Upper lobe of left lung (tissue), 6 donors: ENCODE data around the gene EXOC6B. TPM values are rescaled to one million over a fixed set of nuclear protein-coding genes. Genes with fewer than 3 reads are reported as not detected.
"Not testable (repeated sequence)": the region's sequence is repeated elsewhere in the genome, so short reads cannot be mapped to it uniquely, and the experiment has no call there.

ENCODE experiments used
- ATAC-seq, 2 donors: fragments of 200-7000 bp; cut with Tn5 transposase; one replicate each; pipeline ENCODE4 v1.9.1; 2022; ENCODE audit warnings: mild to moderate bottlenecking in 2 of 2, moderate library complexity in 2 of 2; ENCODE audit not compliant: low FRiP score in 2 of 2
- DNase-seq, 2 donors: peaks; one replicate each; pipeline ENCODE4 v3.0.0-alpha.2; 2019 to 2020
- H3K27ac ChIP-seq, 4 donors: fragments of 200-600 bp; sonication (generic); one replicate each; pipeline ENCODE4 v1.5.1; 2016 to 2019
- H3K27me3 ChIP-seq, 4 donors: fragments of 200-600 bp; sonication (generic); one replicate each; pipeline ENCODE4 v1.5.1; 2017 to 2019
- H3K36me3 ChIP-seq, 4 donors: fragments of 200-600 bp; sonication (generic); one replicate each; pipeline ENCODE4 v1.5.1; 2016 to 2019
- H3K4me1 ChIP-seq, 4 donors: fragments of 200-600 bp; sonication (generic); one replicate each; pipeline ENCODE4 v1.5.1; 2018 to 2019
- H3K4me3 ChIP-seq, 4 donors: fragments of 200-600 bp; sonication (generic); one replicate each; pipeline ENCODE4 v1.5.1; 2017 to 2019; ENCODE audit warnings: mild to moderate bottlenecking in 2 of 4, moderate library complexity in 1 of 4
- H3K9me3 ChIP-seq, 4 donors: fragments of 200-600 bp; sonication (generic); one replicate each; pipeline ENCODE4 v1.5.1; 2018 to 2019
- CTCF ChIP-seq, 6 experiments: fragments of 450-650 bp in 4 of 6; fragments of 200-600 bp in 2 of 6; sonication (generic) in 2 of 6; IDR thresholded peaks; one replicate each; pipeline ENCODE4 v1.5.1; 2016 to 2019; ENCODE audit warnings: antibody characterized with exemption in 6 of 6
- EP300 ChIP-seq, 4 donors: sonication (generic); formaldehyde crosslinking; IDR thresholded peaks; one replicate each; pipeline ENCODE4 v1.5.1; 2017; ENCODE audit warnings: antibody characterized with exemption in 4 of 4, control low read depth in 2 of 4
- POLR2A ChIP-seq, 4 donors: fragments of 450-650 bp; IDR thresholded peaks; one replicate each; pipeline ENCODE4 v1.5.1; 2016 to 2017; ENCODE audit warnings: antibody characterized with exemption in 4 of 4, mild to moderate bottlenecking in 2 of 4
- POLR2AphosphoS5 ChIP-seq, 2 donors: sonication (generic); formaldehyde crosslinking; IDR thresholded peaks; one replicate each; pipeline ENCODE4 v1.5.1; 2017; ENCODE audit warnings: antibody characterized with exemption in 2 of 2
- WGBS, 2 donors: methylation state at CpG; one replicate each; pipeline ENCODE4 v1.1.5; 2017 to 2018; 5-methylcytosine and 5-hydroxymethylcytosine counted together
- total RNA-seq, 6 donors: library from RNA; depleted of rRNA in 4 of 6; stranded (reverse); fragments of >200 nt in 4 of 6; gene quantifications; one replicate each; pipeline versions ENCODE4 v1.1.0 to v1.2.1, GENCODE V29; 2016 to 2021
- donor health status: DM: no; HTN: no; CAD: no; lungs with moderate emphysema.
- donor health status: DM: no; HTN: yes; CAD: no; lungs with severe emphysema.

The EXOC6B gene
- total RNA-seq, 6 donors from 2014 or later, result 11.0 to 56.6 (median 24.0) TPM

- no peak for DNase-seq
- Histone ChIP-seq H3K4me1 (peaks cover 0 to 5% (median 0%) of the 10 kb centered on the region in 4 donors), H3K9me3 (no peaks in the 10 kb centered on the region), H3K27ac (no peak overlapping the region), H3K4me3 (no peak overlapping the region), H3K36me3 (no peaks in the 10 kb centered on the region), H3K27me3 (no peaks in the 10 kb centered on the region)
- no peak for ATAC-seq
- no peak for TF ChIP-seq EP300 (IDR thresholded peaks at IDR 0.05)
- no peak for TF ChIP-seq POLR2AphosphoS5 (IDR thresholded peaks at IDR 0.05)
- no peak for TF ChIP-seq CTCF (IDR thresholded peaks at IDR 0.05)
- no peak for TF ChIP-seq POLR2A (IDR thresholded peaks at IDR 0.05)
Observed at GRCh38 chr2:72544554-72544953, 281.3 kb downstream of the EXOC6B start.

- H3K4me1 ChIP-seq, result peaks cover 0 to 5% (median 0%) of the 10 kb centered on the region in 4 donors
- no peak overlapping the region for H3K27ac ChIP-seq
- no peaks in the 10 kb centered on the region for H3K9me3 ChIP-seq
- 48% methylated on average over 3 of the region's 3 CpGs for WGBS, 2 donors
- TF ChIP-seq POLR2A (IDR thresholded peaks at IDR 0.05) (no peak), CTCF (IDR thresholded peaks at IDR 0.05) (no peak), POLR2AphosphoS5 (IDR thresholded peaks at IDR 0.05) (no peak), EP300 (IDR thresholded peaks at IDR 0.05) (no peak)
- no peak for ATAC-seq
- no peaks in the 10 kb centered on the region for H3K27me3 ChIP-seq
- DNase-seq, result no peak
- no peak overlapping the region for H3K4me3 ChIP-seq
- H3K36me3 ChIP-seq, result no peaks in the 10 kb centered on the region
Observed at GRCh38 chr2:72543497-72544216, 282.2 kb downstream of the EXOC6B start.

GRCh38 chr2:72539071-72539552, 286.7 kb downstream of the EXOC6B start:
- no peak for ATAC-seq
- Histone ChIP-seq H3K9me3 (no peaks in the 10 kb centered on the region), H3K4me1 (no peaks in the 10 kb centered on the region), H3K27me3 (no peaks in the 10 kb centered on the region), H3K4me3 (no peak overlapping the region), H3K36me3 (no peaks in the 10 kb centered on the region), H3K27ac (no peak overlapping the region)
- no peak for DNase-seq
- 67 to 70% methylated on average over 2 of the region's 2 CpGs for WGBS, 2 donors
- no peak for TF ChIP-seq CTCF (IDR thresholded peaks at IDR 0.05)
- TF ChIP-seq EP300 (IDR thresholded peaks at IDR 0.05), result no peak
- no peak for TF ChIP-seq POLR2AphosphoS5 (IDR thresholded peaks at IDR 0.05)

GRCh38 chr2:72538486-72538885, 287.3 kb downstream of the EXOC6B start:
- TF ChIP-seq CTCF (IDR thresholded peaks at IDR 0.05) (no peak), POLR2AphosphoS5 (IDR thresholded peaks at IDR 0.05) (no peak), POLR2A (IDR thresholded peaks at IDR 0.05) (no peak), EP300 (IDR thresholded peaks at IDR 0.05) (no peak)
- H3K27ac ChIP-seq, result no peak overlapping the region
- ATAC-seq, result no peak
- no peaks in the 10 kb centered on the region for H3K9me3 ChIP-seq
- no peaks in the 10 kb centered on the region for H3K36me3 ChIP-seq
- no peak overlapping the region for H3K4me3 ChIP-seq
- no peak for DNase-seq
- WGBS, 2 donors, result 84 to 96% methylated on average over 2 of the region's 2 CpGs
- no peaks in the 10 kb centered on the region for H3K27me3 ChIP-seq
- no peaks in the 10 kb centered on the region for H3K4me1 ChIP-seq

GRCh38 chr2:72535586-72535985, 290.2 kb downstream of the EXOC6B start:
- not testable (repeated sequence) for H3K4me3 ChIP-seq, H3K9me3 ChIP-seq, H3K36me3 ChIP-seq, ATAC-seq, DNase-seq, H3K4me1 ChIP-seq, H3K27me3 ChIP-seq, H3K27ac ChIP-seq
- 81 to 92% methylated on average over 8 of the region's 8 CpGs for WGBS, 2 donors
